Panc1 (cell line): ENCODE data around the gene SLU7.

Source experiments
- CTCF ChIP-seq: fragments of 450-650 bp; IDR thresholded peaks from 2 replicates; pipeline ENCODE4 v1.5.1; 2017; ENCODE audit warnings: mild to moderate bottlenecking
- REST ChIP-seq, 2 experiments: IDR thresholded peaks; 2 replicates each; pipeline ENCODE4 v1.6.1; 2011 to 2012; ENCODE audit warnings: low read depth in 2 of 2, control low read depth in 1 of 2, low read length in 1 of 2, mild to moderate bottlenecking in 1 of 2, moderate library complexity in 1 of 2; ENCODE audit not compliant: insufficient read depth in 1 of 2
- TCF7L2 ChIP-seq: IDR thresholded peaks from 2 replicates; pipeline ENCODE4 v1.6.1; 2011; ENCODE audit warnings: mild to moderate bottlenecking, low read depth, low read length, inconsistent platforms

GRCh38 chr5:160363211-160363610 is 55.7 kb downstream of the SLU7 start:
- no peak for TF ChIP-seq CTCF
- no peak for TF ChIP-seq REST (IDR thresholded peaks at IDR 0.05; ENCODE audit: insufficient read depth in 1 of 2, low read depth in 2 of 2, low read length in 1 of 2)
- no peak for TF ChIP-seq TCF7L2
